ENCODE data around the gene GATA2.

- TF ChIP-seq POLR2A (IDR thresholded peaks at IDR 0.05) (no peak), CTCF (IDR thresholded peaks at IDR 0.05) (no peak)
Observed at GRCh38 chr3:128429751-128430150, 63.2 kb downstream of the GATA2 start.
